GM19467 (cell line): Measurements from ENCODE around the gene IFNA2.
"Not testable (repeated sequence)": the region's sequence is repeated elsewhere in the genome, so short reads cannot be mapped to it uniquely, and the experiment has no call there.

ENCODE experiments used
- ATAC-seq: cut with Tn5 transposase; IDR thresholded peaks from one replicate; pipeline ENCODE4 v1.9.1; 2021; ENCODE audit warnings: mild to moderate bottlenecking, moderate library complexity; ENCODE audit not compliant: unreplicated experiment

The IFNA2 gene

DNA sequence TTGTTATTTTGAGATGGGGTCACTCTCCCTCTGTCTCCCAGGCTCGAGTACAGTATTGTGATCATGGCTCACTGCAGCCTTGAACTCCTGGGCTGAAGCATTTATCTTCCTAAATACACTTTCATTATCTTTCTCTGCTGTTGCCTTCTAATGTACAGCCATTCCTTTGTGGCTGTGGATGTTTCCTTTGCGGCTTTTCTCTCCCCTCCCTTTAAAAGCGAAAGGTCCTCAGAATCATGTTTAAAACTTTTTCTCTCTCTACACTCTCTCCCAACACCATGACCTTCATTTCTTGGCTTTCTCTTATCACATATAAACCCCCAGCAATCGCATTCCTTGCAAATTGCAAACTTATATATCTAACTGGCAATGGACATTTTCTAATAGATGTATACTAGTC is 1.6 kb downstream of the IFNA2 start:
- ATAC-seq = no peak

DNA sequence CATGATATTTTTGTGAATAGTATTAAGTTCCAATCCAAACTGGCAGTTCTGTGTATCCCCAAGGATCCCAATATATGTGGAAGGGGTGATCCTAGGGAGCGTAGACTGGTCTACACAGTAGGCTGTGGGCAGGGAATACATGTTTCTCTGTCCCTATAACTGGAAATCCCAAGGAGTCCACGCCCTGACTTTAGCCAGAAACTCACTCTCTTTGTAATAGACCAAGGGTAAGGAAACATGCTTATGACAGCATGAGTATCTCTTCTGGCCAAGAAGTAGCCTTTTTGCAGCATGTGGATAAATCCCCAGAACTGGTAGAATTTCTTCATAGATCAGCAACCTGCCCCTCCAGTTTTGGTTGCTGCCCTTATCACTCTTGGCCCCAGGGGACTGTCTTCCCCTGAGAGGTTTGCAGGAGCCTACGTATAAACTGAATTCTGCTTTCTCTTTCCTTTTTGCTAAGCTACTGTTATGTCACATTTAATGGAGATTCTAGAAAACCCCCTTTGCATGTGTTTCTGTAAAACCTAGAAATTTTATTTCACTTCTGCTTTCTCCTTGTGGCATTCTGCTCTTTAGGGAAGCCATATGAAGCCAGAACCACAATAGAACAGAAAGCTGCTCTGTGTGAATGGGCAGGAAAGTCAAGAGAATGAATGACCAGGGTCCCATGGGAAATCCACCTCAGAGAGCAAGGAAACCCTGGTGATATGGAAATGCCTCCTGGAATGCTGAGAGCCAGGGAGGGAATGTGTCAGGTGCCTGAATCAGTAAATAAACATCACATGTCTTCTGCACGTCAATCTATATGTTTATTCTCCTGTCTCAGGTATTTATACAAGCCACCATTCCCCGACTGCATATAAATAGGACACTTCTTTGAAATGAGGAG is 3.5 kb downstream of the IFNA2 start:
- ATAC-seq = peak; percentile 97

DNA sequence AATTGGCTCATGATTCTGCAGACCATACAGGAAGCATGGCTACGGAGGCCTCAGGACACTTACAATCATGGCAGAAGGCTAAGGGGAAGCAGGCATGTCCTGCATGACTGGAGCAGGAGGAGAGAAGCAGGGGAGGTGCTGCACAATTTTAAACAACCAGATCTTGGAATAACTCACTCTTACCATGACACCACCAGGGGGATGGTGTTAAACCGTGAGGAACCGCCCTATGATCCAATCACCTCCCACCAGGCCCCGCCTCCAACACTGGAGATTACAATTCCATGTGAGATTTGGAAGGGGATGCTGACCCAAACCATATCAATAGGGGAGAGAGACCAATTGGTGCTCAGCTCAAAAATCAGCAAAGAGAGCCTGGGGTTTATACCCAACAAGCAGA is 13.7 kb downstream of the IFNA2 start:
- ATAC-seq = not testable (repeated sequence)

DNA sequence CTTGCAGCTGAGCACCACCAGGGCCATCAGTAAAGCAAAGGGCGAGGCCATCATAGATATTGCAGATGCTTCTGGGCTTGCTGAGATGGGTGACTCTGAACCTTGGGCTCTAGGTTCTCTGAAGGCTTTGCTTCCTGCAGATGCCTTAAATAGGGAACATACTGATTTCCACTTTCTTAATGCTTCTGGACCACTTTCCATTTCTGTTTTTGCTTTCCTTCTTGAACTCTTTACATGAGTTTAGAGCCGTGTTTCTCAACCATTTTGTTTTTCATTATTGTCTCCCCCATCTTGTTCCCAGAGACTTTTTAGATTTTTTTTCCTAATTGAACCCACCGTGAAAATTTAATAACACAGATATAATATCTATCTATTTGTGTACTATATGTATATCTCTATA is 17.2 kb downstream of the IFNA2 start, which contains the start of gene IFNA13:
TSS of gene IFNA13 (minus strand) at position 101 of the 400 bp plus-strand sequence. CDS start at position 54, 47 bp downstream.
- ATAC-seq = no peak

DNA sequence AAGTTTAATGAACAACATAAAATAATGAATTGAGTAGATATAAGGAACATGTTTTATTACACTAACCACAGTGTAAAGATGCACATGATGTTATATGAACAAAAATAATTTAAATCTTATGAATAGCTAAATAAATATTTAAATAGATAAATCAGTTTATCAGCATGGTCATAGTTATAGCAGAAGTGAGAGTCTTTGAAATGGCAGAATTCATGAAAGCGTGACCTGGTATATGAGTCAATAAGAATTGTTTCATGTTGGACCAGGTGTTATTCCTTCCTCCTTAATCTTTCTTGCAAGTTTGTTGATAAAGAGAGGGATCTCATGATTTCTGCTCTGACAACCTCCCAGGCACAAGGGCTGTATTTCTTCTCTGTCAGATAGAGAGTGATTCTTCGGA is 18.0 kb downstream of the IFNA2 start:
- ATAC-seq = peak; percentile 84

DNA sequence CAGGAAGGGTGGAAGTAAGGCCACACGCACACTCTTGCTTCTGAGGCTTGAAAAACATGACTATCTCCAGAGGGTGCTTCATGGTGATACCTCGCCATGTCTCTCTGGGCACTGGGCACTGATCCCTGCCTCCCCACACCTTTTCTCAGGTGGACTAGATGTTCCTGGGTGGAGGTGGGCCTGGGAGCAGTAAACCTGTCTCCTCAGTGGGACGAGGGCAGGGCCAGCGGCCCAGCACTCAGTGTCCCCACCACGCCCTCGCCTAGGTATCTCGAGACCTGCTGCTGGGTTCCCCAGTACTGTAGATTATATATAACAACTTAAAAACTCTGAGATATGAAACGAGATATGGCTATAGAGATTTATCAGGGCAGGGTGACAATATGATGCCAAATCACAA is 22.9 kb downstream of the IFNA2 start:
- no peak for ATAC-seq

DNA sequence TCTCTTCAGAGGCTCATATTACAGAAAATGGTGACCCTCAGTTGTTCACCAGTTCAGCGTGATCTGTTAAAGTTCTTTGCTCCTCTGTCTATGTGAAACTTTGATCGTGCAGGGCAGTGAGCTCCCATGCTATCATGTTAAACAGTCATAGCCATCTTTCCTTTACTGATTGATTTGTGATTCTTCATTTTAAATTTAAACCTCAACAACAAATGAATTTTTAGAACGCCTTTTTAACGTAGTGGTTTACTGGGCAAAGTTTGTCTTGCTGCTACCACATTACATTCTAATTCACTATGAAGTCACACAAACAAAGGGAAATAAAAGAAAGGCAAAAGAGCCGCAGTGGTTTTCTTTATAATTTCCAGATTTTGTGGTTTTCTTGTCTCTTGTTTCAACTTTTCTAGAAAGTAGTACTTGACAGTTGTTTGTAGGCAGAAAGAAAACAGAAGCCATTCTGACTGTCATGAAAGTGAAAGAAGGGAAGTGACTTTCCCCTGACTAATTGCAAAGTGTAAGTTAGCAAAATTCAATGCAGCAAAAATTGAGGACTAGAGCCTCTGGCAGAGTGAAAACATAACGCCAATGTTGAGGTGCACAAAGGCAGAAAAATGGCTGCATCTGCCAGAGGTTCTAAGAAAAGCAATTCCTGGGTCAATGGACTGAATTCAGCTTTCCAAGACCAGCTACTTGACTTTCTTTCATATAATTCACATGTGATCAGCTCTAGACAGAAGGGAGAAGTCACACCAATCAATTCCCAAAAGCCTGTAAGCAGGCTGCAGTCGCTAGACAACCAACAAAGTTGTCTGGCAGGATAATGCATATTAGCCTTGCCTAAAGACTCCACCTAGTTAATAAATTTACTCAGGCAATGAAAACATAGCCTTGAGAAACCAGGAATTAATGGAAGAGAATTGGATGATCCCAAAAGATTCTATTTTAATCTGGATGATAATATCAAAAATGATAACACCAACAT is 27.4 kb downstream of the IFNA2 start:
- peak; percentile 85 for ATAC-seq

DNA sequence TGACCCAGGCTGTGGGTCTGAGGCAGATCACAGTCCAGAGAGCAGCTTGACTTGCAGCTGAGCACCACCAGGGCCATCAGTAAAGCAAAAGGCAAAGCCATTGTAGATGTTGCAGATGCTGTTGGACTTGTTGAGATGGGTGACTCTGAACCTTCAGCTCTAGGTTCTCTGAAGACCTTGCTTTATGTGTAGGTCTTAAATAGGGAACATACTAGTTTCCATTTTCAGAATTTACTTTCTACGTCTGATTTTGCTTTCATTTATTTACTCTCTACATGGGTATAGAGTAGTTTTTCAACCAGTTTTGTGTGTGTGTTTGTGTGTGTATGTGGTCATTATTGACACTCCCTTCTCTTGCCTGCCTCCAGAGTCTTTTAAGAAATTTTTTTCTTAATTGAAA is 34.4 kb downstream of the IFNA2 start, which contains the start of gene IFNA6:
TSS of gene IFNA6 (minus strand) at position 101 of the 400 bp plus-strand sequence. CDS start at position 101, 0 bp downstream.
- ATAC-seq = no peak

DNA sequence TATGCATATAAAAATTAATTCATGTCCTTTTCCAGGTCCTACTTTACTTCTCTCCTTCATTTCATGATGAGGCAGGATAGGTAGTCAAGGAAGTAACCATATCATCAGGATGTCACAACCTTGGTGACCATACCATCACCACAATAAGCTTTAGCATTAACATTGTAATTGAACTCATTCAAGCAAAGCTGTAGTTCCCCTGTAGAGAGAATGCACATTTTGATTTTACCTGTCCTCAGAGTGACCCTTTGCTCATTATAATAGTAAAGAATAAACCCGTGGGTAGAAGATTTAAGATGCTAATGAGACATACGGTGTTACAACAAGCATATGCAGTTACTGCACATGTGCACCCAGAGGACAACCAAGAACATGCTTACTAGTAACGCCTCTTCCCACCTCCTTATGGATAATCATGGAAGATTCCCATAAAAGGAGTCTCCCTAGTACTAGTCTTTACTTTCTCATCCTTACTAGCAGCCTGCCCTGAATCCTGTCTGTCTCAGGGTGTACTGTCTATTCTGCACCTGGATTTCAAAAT is 36.7 kb downstream of the IFNA2 start:
- ATAC-seq = no peak

DNA sequence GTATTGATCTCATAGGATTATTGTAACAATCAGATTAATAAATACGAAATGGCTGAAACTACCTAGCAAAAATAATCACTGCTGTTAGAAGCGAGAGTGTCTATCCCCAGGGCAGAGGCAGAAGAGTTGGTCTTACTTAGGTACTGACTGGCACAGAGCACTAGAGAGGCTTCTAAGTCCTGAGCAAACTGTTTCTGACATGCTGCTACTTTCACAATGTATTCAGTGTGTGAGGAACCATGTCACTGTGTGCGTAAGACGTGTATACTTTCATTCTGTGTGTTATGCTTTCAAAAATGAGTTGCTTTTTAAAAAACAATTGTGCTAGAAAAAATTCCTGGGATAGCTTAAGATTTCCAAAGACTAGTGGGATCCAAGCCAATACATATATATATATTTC is 44.5 kb downstream of the IFNA2 start:
- ATAC-seq = no peak

DNA sequence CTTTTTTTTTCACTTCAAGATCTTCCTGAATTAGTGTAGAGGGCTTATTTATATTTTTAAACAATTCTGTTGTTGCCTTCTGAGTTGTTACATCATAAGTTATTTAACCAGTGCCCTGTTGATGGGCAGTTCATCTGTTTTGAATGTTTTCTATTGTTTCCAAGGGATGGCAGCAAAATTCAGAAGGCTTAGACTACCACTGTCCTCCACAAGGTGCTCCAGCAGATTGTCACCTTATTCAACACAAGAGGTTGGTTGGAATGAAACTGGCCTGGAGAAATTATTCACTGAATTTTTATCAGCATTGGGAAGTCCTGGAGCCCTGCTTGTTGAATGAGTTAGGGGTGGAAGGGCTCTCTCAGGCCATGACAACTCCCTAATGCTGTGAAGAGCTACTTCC is 48.7 kb downstream of the IFNA2 start:
- ATAC-seq = no peak

DNA sequence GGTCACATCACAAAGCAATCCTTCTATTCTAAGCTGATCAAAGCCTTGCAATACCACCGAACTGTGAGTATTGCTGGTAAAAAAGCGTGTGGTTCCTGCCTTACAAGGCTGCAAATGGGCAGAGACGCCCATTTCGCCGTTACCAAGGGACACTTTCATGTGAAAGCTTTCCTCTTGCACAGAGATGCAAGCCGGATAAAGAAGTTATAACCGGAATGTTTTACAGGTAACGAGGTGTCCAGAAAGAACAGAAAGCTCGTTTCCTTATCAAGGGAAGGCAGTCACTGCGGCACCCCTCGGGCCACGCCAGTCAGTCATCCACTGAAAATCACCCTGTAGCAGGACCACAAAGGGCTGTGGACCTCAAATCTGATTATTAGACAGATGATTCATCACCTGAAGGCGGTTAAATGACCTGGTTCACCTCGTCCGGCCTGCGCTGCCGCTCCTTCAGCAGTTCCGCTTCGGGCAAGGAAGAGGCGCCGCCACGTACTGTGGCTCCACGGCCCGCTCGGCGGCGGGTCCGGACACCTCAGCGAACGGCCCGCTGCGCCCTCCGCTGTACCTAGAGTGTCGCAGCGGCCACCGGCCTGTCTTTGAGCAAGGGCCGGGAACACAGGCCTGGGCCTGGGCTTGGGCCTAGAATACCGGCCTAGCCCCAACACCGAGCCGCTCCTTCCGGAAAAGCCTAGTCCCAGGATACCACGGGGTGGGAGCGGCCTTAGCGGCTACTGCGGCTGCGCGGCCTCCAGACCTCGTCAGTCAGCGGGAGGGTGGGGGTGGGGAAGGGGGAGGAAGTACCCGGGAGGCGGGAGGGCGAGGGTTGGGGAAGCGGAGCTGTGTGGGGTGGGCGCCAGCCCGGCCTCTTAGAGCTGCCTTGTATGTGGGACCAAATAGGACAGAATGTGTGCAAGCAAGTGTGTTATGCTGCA is 50.2 kb downstream of the IFNA2 start, which contains the start of gene KLHL9:
TSS of gene KLHL9 (minus strand) at position 704 of the 932 bp plus-strand sequence. CDS start at position 159, 545 bp downstream.
- ATAC-seq = peak; percentile 83
